NCI-H524 treated with DMSO at 0.1 percent for 48 hours (cell line): ENCODE measurements around the gene MSLN.

Experiments used
- DNase-seq: peaks from one replicate; lab custom pipeline; 2025; lab: John Stamatoyannopoulos, UW

The MSLN gene

GRCh38 chr16:776824-777223 is 16.3 kb downstream of the MSLN start:
- DNase-seq, result no peak

- DNase-seq, result no peak
These were observed 17.3 kb downstream of the MSLN start for GRCh38 chr16:777826-778225.

GRCh38 chr16:778447-778846 is 17.9 kb downstream of the MSLN start:
- no peak for DNase-seq

- DNase-seq, result no peak
These were observed 18.5 kb downstream of the MSLN start for GRCh38 chr16:778909-779527.

- DNase-seq, result no peak
These were observed 19.0 kb downstream of the MSLN start for GRCh38 chr16:779561-779960.

- no peak for DNase-seq
These were observed 19.8 kb downstream of the MSLN start for GRCh38 chr16:780296-780695.

GRCh38 chr16:781346-782010 is 20.9 kb downstream of the MSLN start:
- DNase-seq, result no peak

- DNase-seq, result no peak
These were observed 21.7 kb downstream of the MSLN start for GRCh38 chr16:782258-782657.

GRCh38 chr16:782766-783403 is 22.4 kb downstream of the MSLN start:
- no peak for DNase-seq

GRCh38 chr16:783404-784161 is 23.0 kb downstream of the MSLN start:
- DNase-seq, result no peak

GRCh38 chr16:784431-784830 is 23.9 kb downstream of the MSLN start:
- no peak for DNase-seq

- DNase-seq, result no peak
These were observed 25.3 kb downstream of the MSLN start for GRCh38 chr16:785563-786535.

- no peak for DNase-seq
These were observed 26.9 kb downstream of the MSLN start for GRCh38 chr16:787321-787966.

- no peak for DNase-seq
These were observed 27.5 kb downstream of the MSLN start, which contains the start of gene RPUSD1 for GRCh38 chr16:787978-788398. Gene RPUSD1, minus strand, starts transcription at chr16:788381. Its CDS starts 644 bp downstream, at chr16:787737.

- DNase-seq, result peak; percentile 34
These were observed 28.0 kb downstream of the MSLN start, which contains the start of gene CHTF18 for GRCh38 chr16:788399-789126. Gene CHTF18, plus strand, starts transcription at chr16:788620. Its CDS starts 65 bp downstream, at chr16:788685.

GRCh38 chr16:789191-789850 is 28.8 kb downstream of the MSLN start:
- DNase-seq, result no peak

- DNase-seq, result no peak
These were observed 29.6 kb downstream of the MSLN start for GRCh38 chr16:790086-790485.

- DNase-seq, result no peak
These were observed 30.6 kb downstream of the MSLN start for GRCh38 chr16:791131-791530.

GRCh38 chr16:792221-792995 is 31.9 kb downstream of the MSLN start:
- no peak for DNase-seq
